Nephron (organoid): ENCODE data around the gene C16orf74.

Source experiments
- H3K27ac Mint-ChIP-seq, 3 experiments: 2 replicates each; pipeline ENCODE4 v1.8.0; 2020; ENCODE audit warnings: mixed read lengths in 3 of 3, mild to moderate bottlenecking in 2 of 3, moderate library complexity in 1 of 3
- H3K27me3 Mint-ChIP-seq: 2 replicates; pipeline ENCODE4 v1.8.0; 2021; ENCODE audit warnings: low read depth, mild to moderate bottlenecking, moderate library complexity, mixed read lengths
- H3K36me3 Mint-ChIP-seq: 2 replicates; pipeline ENCODE4 v1.8.0; 2020; ENCODE audit warnings: low read depth, mixed read lengths
- H3K4me1 Mint-ChIP-seq: 2 replicates; pipeline ENCODE4 v1.8.0; 2020; ENCODE audit warnings: mixed read lengths
- H3K4me3 Mint-ChIP-seq, 3 experiments: 2 replicates each; pipeline ENCODE4 v1.8.0; 2020; ENCODE audit warnings: mild to moderate bottlenecking in 3 of 3, mixed read lengths in 3 of 3, moderate library complexity in 2 of 3
- H3K9me3 Mint-ChIP-seq: 2 replicates; pipeline ENCODE4 v1.8.0; 2020; ENCODE audit warnings: mixed read lengths
- TF ChIP-seq, protein P1 (sequence below), 3 experiments: fragments of 200-600 bp; sonication (generic); IDR thresholded peaks; one replicate each; pipeline ENCODE4 v1.5.0; 2021; ENCODE audit warnings: antibody characterized with exemption in 3 of 3; ENCODE audit not compliant: unreplicated experiment in 3 of 3

C16orf74 gene

DNA sequence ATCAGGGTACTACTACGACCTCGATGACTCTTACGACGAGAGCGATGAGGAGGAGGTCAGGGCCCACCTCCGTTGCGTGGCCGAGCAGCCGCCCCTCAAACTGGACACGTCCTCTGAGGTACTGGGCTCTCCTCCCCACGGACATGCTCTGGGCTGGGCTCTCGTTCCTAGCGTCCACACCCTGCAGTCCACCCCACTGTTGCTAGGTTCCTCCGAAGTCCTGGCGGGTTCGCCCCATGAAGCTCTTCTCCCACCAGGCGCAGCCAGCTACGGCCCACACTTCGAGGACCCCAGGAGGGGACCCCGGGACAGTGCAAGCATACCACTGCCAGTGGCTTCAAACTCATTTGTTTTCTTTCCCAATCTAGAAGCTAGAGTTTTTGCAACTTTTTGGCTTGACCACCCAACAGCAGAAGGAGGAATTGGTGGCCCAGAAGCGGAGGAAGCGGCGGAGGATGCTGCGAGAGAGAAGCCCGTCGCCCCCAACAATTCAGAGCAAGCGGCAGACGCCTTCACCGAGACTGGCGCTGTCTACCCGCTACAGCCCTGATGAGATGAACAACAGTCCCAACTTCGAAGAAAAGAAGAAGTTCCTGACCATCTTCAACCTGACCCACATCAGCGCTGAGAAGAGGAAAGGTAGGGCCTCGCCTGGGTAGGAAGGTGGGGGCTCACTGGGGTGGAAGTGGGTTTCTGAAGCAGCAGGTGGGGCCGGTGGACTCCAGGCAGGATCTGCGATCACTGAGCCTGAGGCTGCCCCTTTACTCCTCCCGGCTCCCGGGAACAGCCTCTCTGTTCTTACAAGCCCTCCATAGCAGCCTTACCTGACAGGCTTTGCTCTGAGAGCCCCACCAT is 87.7 kb downstream of the C16orf74 start:
- H3K4me1 Mint-ChIP-seq, result peaks cover 19% of the 10 kb centered on the region
- no peak overlapping the region for H3K4me3 Mint-ChIP-seq
- peaks cover 74% of the 10 kb centered on the region for H3K36me3 Mint-ChIP-seq
- H3K9me3 Mint-ChIP-seq, result no peaks in the 10 kb centered on the region
- peak overlapping the region in 1 of 3 experiments; percentile 40 for H3K27ac Mint-ChIP-seq
- TF ChIP-seq, protein P1, sequence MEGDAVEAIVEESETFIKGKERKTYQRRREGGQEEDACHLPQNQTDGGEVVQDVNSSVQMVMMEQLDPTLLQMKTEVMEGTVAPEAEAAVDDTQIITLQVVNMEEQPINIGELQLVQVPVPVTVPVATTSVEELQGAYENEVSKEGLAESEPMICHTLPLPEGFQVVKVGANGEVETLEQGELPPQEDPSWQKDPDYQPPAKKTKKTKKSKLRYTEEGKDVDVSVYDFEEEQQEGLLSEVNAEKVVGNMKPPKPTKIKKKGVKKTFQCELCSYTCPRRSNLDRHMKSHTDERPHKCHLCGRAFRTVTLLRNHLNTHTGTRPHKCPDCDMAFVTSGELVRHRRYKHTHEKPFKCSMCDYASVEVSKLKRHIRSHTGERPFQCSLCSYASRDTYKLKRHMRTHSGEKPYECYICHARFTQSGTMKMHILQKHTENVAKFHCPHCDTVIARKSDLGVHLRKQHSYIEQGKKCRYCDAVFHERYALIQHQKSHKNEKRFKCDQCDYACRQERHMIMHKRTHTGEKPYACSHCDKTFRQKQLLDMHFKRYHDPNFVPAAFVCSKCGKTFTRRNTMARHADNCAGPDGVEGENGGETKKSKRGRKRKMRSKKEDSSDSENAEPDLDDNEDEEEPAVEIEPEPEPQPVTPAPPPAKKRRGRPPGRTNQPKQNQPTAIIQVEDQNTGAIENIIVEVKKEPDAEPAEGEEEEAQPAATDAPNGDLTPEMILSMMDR (IDR thresholded peaks at IDR 0.05; ENCODE audit: unreplicated experiment in 3 of 3), result no peak
- no peaks in the 10 kb centered on the region for H3K27me3 Mint-ChIP-seq

- peak overlapping the region in 1 of 3 experiments; percentile 40 for H3K27ac Mint-ChIP-seq
- TF ChIP-seq, protein P1 (IDR thresholded peaks at IDR 0.05; ENCODE audit: unreplicated experiment in 3 of 3), result no peak
- peaks cover 73% of the 10 kb centered on the region for H3K36me3 Mint-ChIP-seq
- no peak overlapping the region for H3K4me3 Mint-ChIP-seq
- H3K4me1 Mint-ChIP-seq, result peaks cover 19% of the 10 kb centered on the region
- H3K27me3 Mint-ChIP-seq, result no peaks in the 10 kb centered on the region
- no peaks in the 10 kb centered on the region for H3K9me3 Mint-ChIP-seq
These were observed 88.4 kb downstream of the C16orf74 start for GRCh38 chr16:85662482-85662812.

DNA sequence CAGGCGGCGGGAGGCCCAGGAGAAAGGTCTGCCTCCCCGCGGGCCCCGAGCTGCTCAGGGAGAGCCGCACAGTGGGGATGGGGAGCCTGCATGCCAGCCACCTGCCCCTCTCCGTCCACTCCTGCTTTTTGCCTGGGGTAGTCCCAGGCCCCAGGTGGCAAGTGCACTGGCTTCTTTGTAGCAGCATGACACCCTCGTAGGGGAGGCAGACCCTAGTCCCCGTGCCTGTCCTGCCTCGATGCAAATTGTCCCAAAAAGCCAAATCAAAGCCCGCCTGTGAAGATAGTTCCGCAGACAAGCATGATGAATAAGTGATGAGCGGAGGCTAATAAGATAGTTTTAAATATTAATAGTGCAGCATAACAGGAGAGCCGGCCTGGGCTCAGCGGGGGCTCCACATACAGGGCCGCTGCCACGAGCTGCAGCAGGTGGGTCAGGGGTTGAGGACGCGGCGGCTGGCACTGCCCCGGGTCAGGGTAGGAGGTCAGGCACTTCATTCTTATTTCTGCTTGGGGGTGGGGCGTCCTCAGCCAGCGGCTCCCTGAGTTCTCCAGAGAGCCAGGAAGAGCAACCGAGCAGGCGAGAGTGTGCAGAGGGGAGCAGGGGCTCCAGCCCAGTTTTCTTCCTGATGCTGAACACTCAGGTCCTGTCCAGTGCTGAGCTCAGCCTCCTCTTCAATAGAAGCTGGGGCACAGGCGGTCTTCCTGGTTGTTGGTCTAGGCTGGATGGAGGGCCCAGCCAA is 89.0 kb downstream of the C16orf74 start:
- no peaks in the 10 kb centered on the region for H3K27me3 Mint-ChIP-seq
- no peaks in the 10 kb centered on the region for H3K9me3 Mint-ChIP-seq

DNA sequence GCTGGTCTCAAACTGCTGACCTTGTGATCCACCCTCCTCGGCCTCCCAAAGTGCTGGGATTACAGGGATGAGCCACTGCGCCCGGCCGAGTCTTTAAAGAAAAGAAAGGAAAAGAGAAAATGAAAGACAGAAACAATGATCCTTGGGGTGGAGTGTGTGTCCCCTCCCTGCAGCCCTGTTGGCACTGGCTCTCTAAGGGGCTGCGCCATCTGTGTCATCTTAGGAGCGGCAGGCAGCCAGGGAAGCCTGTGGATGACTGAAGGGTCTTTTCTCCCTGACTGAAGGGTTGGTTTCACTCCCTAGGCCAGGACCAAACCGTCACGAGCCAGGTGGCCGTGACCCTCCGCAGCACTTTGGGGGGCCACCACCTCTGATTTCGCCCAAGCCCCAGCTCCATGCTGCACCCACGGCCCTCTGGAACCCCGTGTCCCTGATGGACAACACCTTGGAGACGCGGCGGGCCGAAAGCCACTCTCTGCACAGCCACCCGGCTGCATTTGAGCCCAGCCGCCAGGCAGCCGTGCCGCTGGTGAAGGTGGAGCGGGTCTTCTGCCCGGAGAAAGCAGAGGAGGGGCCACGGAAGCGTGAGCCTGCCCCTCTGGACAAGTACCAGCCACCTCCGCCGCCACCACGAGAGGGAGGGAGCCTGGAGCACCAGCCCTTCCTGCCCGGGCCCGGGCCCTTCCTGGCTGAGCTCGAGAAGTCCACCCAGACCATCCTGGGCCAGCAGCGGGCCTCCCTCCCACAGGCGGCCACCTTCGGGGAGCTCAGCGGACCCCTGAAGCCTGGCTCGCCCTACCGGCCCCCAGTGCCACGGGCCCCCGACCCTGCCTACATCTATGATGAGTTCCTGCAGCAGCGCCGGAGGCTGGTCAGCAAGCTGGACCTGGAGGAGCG is 89.8 kb downstream of the C16orf74 start:
- peaks cover 19% of the 10 kb centered on the region for H3K4me1 Mint-ChIP-seq
- TF ChIP-seq, protein P1 (IDR thresholded peaks at IDR 0.05; ENCODE audit: unreplicated experiment in 3 of 3), result no peak
- peaks cover 73% of the 10 kb centered on the region for H3K36me3 Mint-ChIP-seq
- no peak overlapping the region for H3K27ac Mint-ChIP-seq
- H3K9me3 Mint-ChIP-seq, result no peaks in the 10 kb centered on the region
- no peaks in the 10 kb centered on the region for H3K27me3 Mint-ChIP-seq
- no peak overlapping the region for H3K4me3 Mint-ChIP-seq

More for the DNA sequence above, 89.0 kb downstream of the C16orf74 start:
- peaks cover 19% of the 10 kb centered on the region for H3K4me1 Mint-ChIP-seq
- H3K36me3 Mint-ChIP-seq, result peaks cover 73% of the 10 kb centered on the region
- H3K27ac Mint-ChIP-seq, result peak overlapping the region in 1 of 3 experiments; percentile 40
- TF ChIP-seq, protein P1 (IDR thresholded peaks at IDR 0.05; ENCODE audit: unreplicated experiment in 3 of 3), result no peak
- H3K4me3 Mint-ChIP-seq, result no peak overlapping the region

GRCh38 chr16:85659805-85660511 is 90.9 kb downstream of the C16orf74 start:
- Mint-ChIP-seq H3K36me3 (peaks cover 65% of the 10 kb centered on the region), H3K4me3 (no peak overlapping the region), H3K4me1 (peaks cover 14% of the 10 kb centered on the region), H3K27ac (peak overlapping the region in 2 of 3 experiments; percentile 15 to 38), H3K9me3 (no peaks in the 10 kb centered on the region), H3K27me3 (no peaks in the 10 kb centered on the region)
- TF ChIP-seq, protein P1 (IDR thresholded peaks at IDR 0.05; ENCODE audit: unreplicated experiment in 3 of 3), result peak; percentile 84 to 89 (median 89)
